IMR-90 (cell line): ENCODE measurements around the gene LAMC3. TPM values are rescaled to one million over a fixed set of nuclear protein-coding genes. Genes with fewer than 3 reads are reported as not detected.

Experiments
- ATAC-seq: fragments of 200-7000 bp; cut with Tn5 transposase; 2 replicates; pipeline ENCODE4 v1.9.1; 2020; ENCODE audit warnings: low read depth, mild to moderate bottlenecking, moderate library complexity
- BruUV-seq: library from RNA; stranded (reverse); fragments of 400-500 nt; replicated peaks from 2 replicates; lab custom pipeline; 2021; lab: Mats Ljungman, UMichigan
- CTCF ChIA-PET: fragments of 300-600 bp; formaldehyde crosslinking; extraction: SDS; loops from one replicate; lab custom pipeline; 2021; ENCODE audit warnings: antibody characterized with exemption; lab: Yijun Ruan, JAX
- POLR2A ChIA-PET: fragments of 300-600 bp; sonication (Branson Sonifier 250); formaldehyde crosslinking; loops from one replicate; lab custom pipeline; 2022; ENCODE audit warnings: antibody characterized with exemption; ENCODE audit not compliant: unreplicated experiment; lab: Charles Lee
- DNase-seq: peaks from one replicate; pipeline ENCODE4 v3.0.0; 2013
- H2AFZ ChIP-seq: replicated peaks from 2 replicates; pipeline ENCODE3; 2013; ENCODE audit warnings: low read length, mild to moderate bottlenecking; ENCODE audit not compliant: poor library complexity
- H2AK5ac ChIP-seq: 2 replicates; pipeline ENCODE4 v1.6.1; 2013; ENCODE audit warnings: low read depth, low read length, inconsistent platforms
- H2AK9ac ChIP-seq: replicated peaks from 2 replicates; pipeline ENCODE3; 2013; ENCODE audit warnings: mild to moderate bottlenecking, low read depth, low read length, moderate library complexity; ENCODE audit not compliant: poor library complexity
- H2BK120ac ChIP-seq: 2 replicates; pipeline ENCODE4 v1.6.1; 2013; ENCODE audit warnings: low read depth, low read length, inconsistent platforms
- H2BK15ac ChIP-seq: 3 replicates; pipeline ENCODE4 v1.6.1; 2013; ENCODE audit warnings: low read depth, low read length, inconsistent platforms
- H2BK20ac ChIP-seq: 2 replicates; pipeline ENCODE4 v1.6.1; 2013; ENCODE audit warnings: low read depth, mild to moderate bottlenecking, inconsistent platforms, low read length, moderate library complexity
- H2BK5ac ChIP-seq: 2 replicates; pipeline ENCODE4 v1.6.1; 2013; ENCODE audit warnings: mild to moderate bottlenecking, low read depth, low read length, inconsistent platforms; ENCODE audit not compliant: poor library complexity, severe bottlenecking
- H3K14ac ChIP-seq: replicated peaks from 2 replicates; pipeline ENCODE4 v1.6.1; 2013; ENCODE audit warnings: low read depth, low read length, inconsistent platforms
- H3K18ac ChIP-seq: 2 replicates; pipeline ENCODE4 v1.6.1; 2013; ENCODE audit warnings: low read depth, low read length, control low read depth
- H3K23ac ChIP-seq: 2 replicates; pipeline ENCODE4 v1.6.1; 2013; ENCODE audit warnings: low read depth, low read length, inconsistent platforms
- H3K27ac ChIP-seq: 2 replicates; pipeline ENCODE4 v1.5.1; 2013; ENCODE audit warnings: mild to moderate bottlenecking, control low read depth, low read length; ENCODE audit not compliant: insufficient read depth
- H3K27me3 ChIP-seq: 2 replicates; pipeline ENCODE4 v1.6.1; 2013; ENCODE audit warnings: low read length; ENCODE audit not compliant: control insufficient read depth, insufficient read depth
- H3K36me3 ChIP-seq: 2 replicates; pipeline ENCODE4 v1.6.1; 2013; ENCODE audit warnings: low read length, mixed read lengths; ENCODE audit not compliant: control insufficient read depth, insufficient read depth
- H3K4ac ChIP-seq: 2 replicates; pipeline ENCODE4 v1.6.1; 2013; ENCODE audit warnings: low read depth, low read length, inconsistent platforms
- H3K4me1 ChIP-seq: 2 replicates; pipeline ENCODE4 v1.6.1; 2013; ENCODE audit warnings: low read length, mixed read lengths; ENCODE audit not compliant: control insufficient read depth, insufficient read depth
- H3K4me2 ChIP-seq: 2 replicates; pipeline ENCODE4 v1.6.1; 2013; ENCODE audit warnings: low read depth, mild to moderate bottlenecking, control low read depth, low read length, moderate library complexity
- H3K4me3 ChIP-seq: 2 replicates; pipeline ENCODE4 v1.5.1; 2013; ENCODE audit warnings: low read depth, mild to moderate bottlenecking, control low read depth, low read length, moderate library complexity; ENCODE audit not compliant: insufficient read depth
- H3K56ac ChIP-seq: 2 replicates; pipeline ENCODE4 v1.6.1; 2013; ENCODE audit warnings: low read length, inconsistent platforms; ENCODE audit not compliant: insufficient read depth; ENCODE audit errors: extremely low read depth
- H3K79me1 ChIP-seq, 2 experiments: 2 replicates each; pipeline ENCODE4 v1.6.1; 2013; ENCODE audit warnings: low read length in 2 of 2, inconsistent platforms in 1 of 2, low read depth in 1 of 2
- H3K9ac ChIP-seq: 2 replicates; pipeline ENCODE4 v1.6.1; 2013; ENCODE audit warnings: low read depth, low read length, control low read depth
- H3K9me1 ChIP-seq: 2 replicates; pipeline ENCODE4 v1.6.1; 2013; ENCODE audit warnings: low read length, inconsistent platforms; ENCODE audit not compliant: insufficient read depth
- H3K9me3 ChIP-seq: 2 replicates; pipeline ENCODE4 v1.6.1; 2013; ENCODE audit warnings: low read length; ENCODE audit not compliant: control insufficient read depth, insufficient read depth
- H4K20me1 ChIP-seq: 2 replicates; pipeline ENCODE4 v1.6.1; 2013; ENCODE audit warnings: low read length, inconsistent platforms; ENCODE audit not compliant: insufficient read depth
- H4K5ac ChIP-seq: 2 replicates; pipeline ENCODE4 v1.6.1; 2013; ENCODE audit warnings: mild to moderate bottlenecking, low read depth, low read length, control low read depth
- H4K8ac ChIP-seq, 2 experiments: 2 replicates each; pipeline ENCODE4 v1.6.1; 2013; ENCODE audit warnings: low read depth in 2 of 2, low read length in 2 of 2, control low read depth in 1 of 2, inconsistent platforms in 1 of 2
- H4K91ac ChIP-seq: 2 replicates; pipeline ENCODE4 v1.6.1; 2013; ENCODE audit warnings: low read depth, low read length, inconsistent platforms; ENCODE audit not compliant: insufficient read depth
- CEBPB ChIP-seq: IDR thresholded peaks from 2 replicates; pipeline ENCODE4 v1.6.1; 2012; ENCODE audit warnings: low read depth, low read length, improper control_type of control experiment
- SMC3 ChIP-seq: fragments of 150-350 bp; IDR thresholded peaks from 2 replicates; pipeline ENCODE4 v1.6.1; 2016; ENCODE audit warnings: low read depth, mild to moderate bottlenecking, antibody characterized with exemption, low read length, moderate library complexity
- WGBS, 2 experiments: methylation state at CpG; one replicate each; pipeline versions ENCODE4 v1.1.5 to v1.1.7; 2013; ENCODE audit warnings: missing lambda C conversion rate in 2 of 2; ENCODE audit not compliant: insufficient read length in 1 of 2; ENCODE audit errors: extremely low coverage in 2 of 2; 5-methylcytosine and 5-hydroxymethylcytosine counted together
- dilution Hi-C: fragments of 300-500 bp; cut with HindIII; formaldehyde crosslinking; loops from one replicate; pipeline ENCODE4 v1.14.3; 2018; ENCODE audit warnings: low sequenced_read_pairs; ENCODE audit not compliant: unreplicated experiment
- in situ Hi-C: fragments of 300-500 bp; cut with MboI; formaldehyde crosslinking; loops from 3 replicates; pipeline ENCODE4 v1.14.3; 2019; ENCODE audit warnings: low sequenced_read_pairs, inconsistent platforms, mixed read lengths
- intact Hi-C: fragments of 100-400 bp; cut with micrococcal nuclease; formaldehyde crosslinking; loops from 2 replicates; pipeline ENCODE4 v1.10.0; 2022
- polyA plus RNA-seq, 3 experiments: library from polyadenylated mRNA; depleted of rRNA; stranded (reverse); fragments of >200 nt; gene quantifications; 2 replicates each; pipeline ENCODE4 v1.2.3, GENCODE V29; 2012; ENCODE audit warnings: low replicate concordance in 1 of 3
- total RNA-seq: library from RNA; depleted of rRNA; stranded (reverse); fragments of >200 nt; gene quantifications from 2 replicates; pipeline ENCODE4 v1.2.3, GENCODE V29; 2012

Gene LAMC3
- total and polyA plus RNA-seq, 2 of the 4 experiments (the other 2 are of a cell fraction): not detected

DNA sequence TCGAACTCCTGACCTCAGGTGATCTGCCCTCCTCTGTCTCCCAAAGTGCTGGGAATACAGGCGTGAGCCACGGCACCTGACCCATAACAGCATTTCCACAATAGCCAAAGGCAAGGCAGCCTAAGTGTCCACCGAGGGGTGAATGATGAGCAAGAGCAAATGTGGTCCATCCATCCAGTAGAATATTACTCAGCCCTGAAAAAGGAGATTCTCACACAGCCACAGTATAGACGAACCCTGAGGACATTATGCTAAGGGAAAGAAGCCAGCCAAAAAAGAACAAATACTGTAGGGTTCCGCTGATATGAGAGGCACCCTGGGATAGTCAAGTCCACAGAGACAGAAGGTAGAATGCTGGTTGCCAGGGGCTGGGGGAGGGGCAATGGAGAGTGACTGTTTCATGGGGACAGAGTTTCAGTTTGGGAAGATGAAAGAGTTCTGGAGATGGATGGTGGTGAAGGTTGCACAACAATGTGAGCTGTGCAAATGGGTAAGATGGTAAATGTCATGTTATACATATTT lies 7.0 kb downstream of the LAMC3 start:
- TF ChIP-seq CEBPB: 0 out of 2 replicates have a peak, but pooled peaks have one; percentile 5
- no peak for TF ChIP-seq SMC3
- Histone ChIP-seq H3K9me3 (peaks cover 8% of the 10 kb centered on the region), H4K8ac (no peak overlapping the region), H2BK20ac (no peak overlapping the region), H2AFZ (no peak overlapping the region), H3K4me1 (no peaks in the 10 kb centered on the region), H2AK9ac (no peak overlapping the region), H3K79me1 (no peaks in the 10 kb centered on the region), H3K9ac (no peak overlapping the region), H3K27me3 (peaks cover 50% of the 10 kb centered on the region), H3K4me3 (no peak overlapping the region), H2BK5ac (no peak overlapping the region), H3K27ac (no peak overlapping the region), H3K14ac (no peak overlapping the region), H3K4ac (no peak overlapping the region), H3K23ac (no peak overlapping the region), H2AK5ac (no peak overlapping the region), H2BK15ac (no peak overlapping the region), H3K56ac (no peak overlapping the region), H4K5ac (no peak overlapping the region), H3K18ac (no peak overlapping the region), H3K9me1 (no peaks in the 10 kb centered on the region), H2BK120ac (no peak overlapping the region), H3K4me2 (no peak overlapping the region), H4K91ac (no peak overlapping the region), H3K36me3 (no peaks in the 10 kb centered on the region), H4K20me1 (no peaks in the 10 kb centered on the region)
- intact Hi-C loops: no loop called here
- 67% methylated on average over 1 of the region's 6 CpGs; no CpG with 5 or more reads in 1 of the 2 experiments for WGBS, 2 experiments
- dilution Hi-C loops: no loop called here
- no TSS peak for BruUV-seq
- DNase-seq (no peak), ATAC-seq (no peak)
- ChIA-PET POLR2A (no interaction called here), CTCF (interaction anchor here (0.7 kb wide), 1 partner anchor 318 kb away, joined by 3 read pairs; no protein-coding TSS in a partner anchor)
- in situ Hi-C loops: no loop called here
